ENCODE results near the gene WDR36. TPM values are rescaled to one million over a fixed set of nuclear protein-coding genes. Genes with fewer than 3 reads are reported as not detected.

The WDR36 gene
- total and polyA plus RNA-seq, 2 of the 8 experiments (the other 6 are each of a cell fraction or from before 2014, with no cell fraction given): 9.3 to 41.8 TPM

GRCh38 chr5:111072949-111073682 lies 19.0 kb upstream of the WDR36 start:
- Histone ChIP-seq H4K91ac (replicated peaks; ENCODE audit: insufficient read length, low read length) (no peak overlapping the region), H4K20me1 (replicated peaks in 1 of 2; ENCODE audit: control insufficient read depth in 1 of 2, insufficient read depth in 2 of 2, low read length in 2 of 2) (no peaks in the 10 kb centered on the region), H2BK5ac (ENCODE audit: low read depth, low read length) (no peak overlapping the region), H3K56ac (replicated peaks; ENCODE audit: insufficient read length, low read depth, low read length) (no peak overlapping the region), H2BK12ac (ENCODE audit: low read depth, low read length) (no peak overlapping the region), H3K4me1 (replicated peaks in 1 of 4; ENCODE audit: control insufficient read depth in 3 of 4, insufficient read depth in 4 of 4, low read length in 3 of 4) (no peaks in the 10 kb centered on the region; a peak in 3 of 7 replicates), H2BK15ac (ENCODE audit: low read length) (no peak overlapping the region), H2AFZ (ENCODE audit: low read length) (peak overlapping the region; percentile 45), H3K4me2 (ENCODE audit: insufficient read depth in 1 of 2, low read depth in 2 of 2, low read length in 2 of 2) (peak overlapping the region; percentile 77 to 81), H3K79me1 (ENCODE audit: low read depth, low read length) (no peaks in the 10 kb centered on the region), H2BK20ac (ENCODE audit: low read length) (no peak overlapping the region), H4K5ac (ENCODE audit: insufficient read length, low read depth, low read length) (no peak overlapping the region), H3K36me3 (ENCODE audit: control insufficient read depth in 2 of 4, insufficient read depth in 4 of 4, low read length in 3 of 4) (no peaks in the 10 kb centered on the region), H3K23ac (ENCODE audit: insufficient read length) (no peak overlapping the region), H3K9me3 (ENCODE audit: insufficient read depth in 2 of 2, low read depth in 1 of 2, low read length in 1 of 2) (no peaks in the 10 kb centered on the region), H2BK120ac (replicated peaks; ENCODE audit: low read depth, low read length) (no peak overlapping the region), H2AK5ac (ENCODE audit: low read depth, low read length) (no peak overlapping the region), H3K23me2 (ENCODE audit: low read depth, low read length) (peaks cover 12% of the 10 kb centered on the region), H3K4ac (replicated peaks; ENCODE audit: insufficient read length, low read depth, low read length) (no peak overlapping the region), H3K27ac (ENCODE audit: low read depth, low read length) (no peak overlapping the region), H3K18ac (ENCODE audit: extremely low read depth, low read length) (no peak overlapping the region), H3K27me3 (replicated peaks in 1 of 4; ENCODE audit: control insufficient read depth in 3 of 4, extremely low read depth in 1 of 4, insufficient read depth in 3 of 4, low read length in 3 of 4) (peaks cover 31 to 55% (median 45%) of the 10 kb centered on the region in 4 experiments), H3K9ac (replicated peaks in 1 of 4; ENCODE audit: extremely low read depth in 1 of 4, low read depth in 3 of 4, low read length in 3 of 4) (peak overlapping the region in 1 of 4 experiments; percentile 14; a peak in 3 of 7 replicates), H3K4me3 (ENCODE audit: extremely low read depth in 1 of 4, insufficient read depth in 2 of 4, low read depth in 3 of 4, low read length in 4 of 4) (peak overlapping the region; percentile 62 to 84 (median 66)), H4K8ac (ENCODE audit: extremely low read depth, insufficient read depth, low read length) (no peak overlapping the region; the same call in 1 of the 2 replicates), H3K79me2 (ENCODE audit: control insufficient read depth in 1 of 2, insufficient read depth in 2 of 2, low read length in 2 of 2) (no peaks in the 10 kb centered on the region), H3K14ac (ENCODE audit: insufficient read length) (no peak overlapping the region)
- CTCF ChIA-PET (ENCODE audit: partially characterized antibody): interaction anchor here (0.7 kb wide), 1 partner anchor 11 kb away, joined by 4 read pairs; no protein-coding TSS in a partner anchor
- POLR2A ChIA-PET (ENCODE audit: partially characterized antibody): no interaction called here
- no peak for FAIRE-seq
- WGBS, 2 experiments (ENCODE audit: extremely low coverage in 1 of 2, insufficient coverage in 1 of 2, insufficient read length in 1 of 2, insufficient replicate concordance in 2 of 2, low coverage in 1 of 2, low lambda C conversion rate in 2 of 2, missing lambda C conversion rate in 1 of 2): 3% methylated on average over 42 of the region's 44 CpGs; no CpG with 5 or more reads in 1 of the 2 experiments
- DNase-seq (ENCODE audit: low read depth in 1 of 2, low spot score in 2 of 2): peak in 1 of 2 experiments; percentile 84
- peak; percentile 57; the same call in 1 of the 2 replicates for TF ChIP-seq SUZ12 (IDR thresholded peaks at IDR 0.05; ENCODE audit: low read length)
- TF ChIP-seq CTBP2 (IDR thresholded peaks at IDR 0.05; ENCODE audit: borderline replicate concordance, insufficient read depth, insufficient read length, low read length): no peak
- 0 out of 4 replicates have a peak, but pooled peaks of 1 of the 2 experiments have one; percentile 48 for TF ChIP-seq SIN3A (conservative IDR thresholded peaks at IDR 0.05 in 1 of 2, IDR thresholded peaks at IDR 0.05 in 1 of 2; ENCODE audit: low read depth in 1 of 2, low read length in 2 of 2)
- TF ChIP-seq ASH2L (IDR thresholded peaks at IDR 0.05; ENCODE audit: low read length): peak; percentile 79
- peak; percentile 38 for TF ChIP-seq EZH2 (IDR thresholded peaks at IDR 0.05; ENCODE audit: low read depth, low read length, severe bottlenecking)
- TF ChIP-seq MAX (IDR thresholded peaks at IDR 0.05): peak; percentile 16; the same call in 1 of the 2 replicates
- peak; percentile 46; the same call in 1 of the 2 replicates for TF ChIP-seq YY1 (IDR thresholded peaks at IDR 0.05; ENCODE audit: low read depth, low read length)
- TF ChIP-seq CREB1 (IDR thresholded peaks at IDR 0.05): no peak; the same call in 1 of the 2 replicates
- no peak for TF ChIP-seq MAFK (IDR thresholded peaks at IDR 0.05; ENCODE audit: low read depth, low read length)
- no peak for TF ChIP-seq TBP (IDR thresholded peaks at IDR 0.05; ENCODE audit: low read depth, low read length)
- TF ChIP-seq GABPA (IDR thresholded peaks at IDR 0.05; ENCODE audit: borderline replicate concordance, insufficient read depth, low read length): no peak
- TF ChIP-seq RXRA (IDR thresholded peaks at IDR 0.05; ENCODE audit: insufficient read depth, low read depth, low read length): no peak
